ENCODE data around the gene IL31. TPM values are rescaled to one million over a fixed set of nuclear protein-coding genes. Genes with fewer than 3 reads are reported as not detected.

IL31 gene
- total RNA-seq, 1 donor from 2014 or later, result not detected

- DNase-seq (ENCODE audit: low spot score), result no peak
Measured at GRCh38 chr12:122158700-122159285, 15.2 kb downstream of the IL31 start.

- DNase-seq (ENCODE audit: low spot score), result no peak
Measured at GRCh38 chr12:122155705-122156104, 18.3 kb downstream of the IL31 start.

- no peak for DNase-seq (ENCODE audit: low spot score)
Measured at GRCh38 chr12:122152754-122153153, 21.3 kb downstream of the IL31 start.

- DNase-seq (ENCODE audit: low spot score), result no peak
Measured at GRCh38 chr12:122150127-122150681, 23.8 kb downstream of the IL31 start.

GRCh38 chr12:122148657-122149056 lies 25.4 kb downstream of the IL31 start:
- DNase-seq (ENCODE audit: low spot score), result no peak

- no peak for DNase-seq (ENCODE audit: low spot score)
Measured at GRCh38 chr12:122147514-122148290, 26.3 kb downstream of the IL31 start.

GRCh38 chr12:122145505-122146330 lies 28.3 kb downstream of the IL31 start:
- no peak for DNase-seq (ENCODE audit: low spot score)

GRCh38 chr12:122144885-122145284 lies 29.1 kb downstream of the IL31 start:
- no peak for DNase-seq (ENCODE audit: low spot score)

- no peak for DNase-seq (ENCODE audit: low spot score)
Measured at GRCh38 chr12:122142857-122143256, 31.2 kb downstream of the IL31 start.

GRCh38 chr12:122141911-122142725 lies 31.9 kb downstream of the IL31 start:
- no peak for DNase-seq (ENCODE audit: low spot score)

GRCh38 chr12:122140467-122141257 lies 33.4 kb downstream of the IL31 start:
- no peak for DNase-seq (ENCODE audit: low spot score)

GRCh38 chr12:122139941-122140340 lies 34.1 kb downstream of the IL31 start:
- no peak for DNase-seq (ENCODE audit: low spot score)

- DNase-seq (ENCODE audit: low spot score), result no peak
Measured at GRCh38 chr12:122139266-122139665, 34.8 kb downstream of the IL31 start.

- no peak for DNase-seq (ENCODE audit: low spot score)
Measured at GRCh38 chr12:122138616-122139015, 35.4 kb downstream of the IL31 start.

GRCh38 chr12:122138181-122138580 lies 35.8 kb downstream of the IL31 start:
- DNase-seq (ENCODE audit: low spot score), result no peak

- DNase-seq (ENCODE audit: low spot score), result no peak
Measured at GRCh38 chr12:122137681-122138080, 36.3 kb downstream of the IL31 start.

- no peak for DNase-seq (ENCODE audit: low spot score)
Measured at GRCh38 chr12:122137229-122137628, 36.8 kb downstream of the IL31 start.

- DNase-seq (ENCODE audit: low spot score), result no peak
Measured at GRCh38 chr12:122135437-122136031, 38.5 kb downstream of the IL31 start.

- no peak for DNase-seq (ENCODE audit: low spot score)
Measured at GRCh38 chr12:122133192-122133950, 40.6 kb downstream of the IL31 start.
